ENCODE data around the gene MICAL3. TPM values are rescaled to one million over a fixed set of nuclear protein-coding genes. Genes with fewer than 3 reads are reported as not detected.

MICAL3 gene
- polyA plus RNA-seq, 1 of the 3 experiments (the other 2 are of a cell fraction): 83.1 TPM

DNA sequence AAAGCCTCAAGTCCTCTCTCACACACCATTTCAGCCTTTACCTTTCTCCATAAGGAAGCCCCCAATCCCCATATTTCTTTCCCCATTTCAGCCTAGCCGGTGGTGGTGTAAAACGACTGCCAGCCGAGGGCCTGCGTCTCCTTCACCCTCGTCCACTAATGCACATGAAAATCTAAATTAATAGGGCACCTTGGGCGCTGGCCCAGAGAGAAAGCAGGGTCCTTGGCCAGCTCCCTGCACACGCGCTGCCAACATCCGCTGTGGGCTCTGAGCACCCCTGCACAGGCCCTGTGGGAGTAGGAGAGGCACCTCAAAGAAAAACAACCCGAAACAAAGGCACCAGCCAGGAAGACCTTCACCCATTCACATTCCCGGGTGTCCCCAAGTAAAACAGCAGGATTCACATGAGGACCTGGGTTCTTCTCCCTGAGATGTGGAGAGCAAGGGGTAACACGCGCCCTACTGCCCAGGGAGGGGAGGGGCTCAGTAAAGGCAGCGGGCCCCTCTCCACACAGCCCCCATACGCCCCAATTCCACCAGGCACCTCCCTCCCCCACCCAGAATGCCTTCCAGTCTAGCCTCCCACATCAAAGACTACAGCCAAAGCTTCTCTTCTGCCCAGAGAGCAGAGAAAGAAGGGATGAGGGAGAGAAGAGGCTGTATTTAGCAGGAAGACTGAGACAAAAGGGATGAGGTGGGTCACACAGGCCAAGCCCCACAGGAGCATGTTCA is 79.0 kb downstream of the MICAL3 start:
- H3K9me3 ChIP-seq: no peaks in the 10 kb centered on the region
- no peaks in the 10 kb centered on the region for H3F3A ChIP-seq (replicated peaks; ENCODE audit: insufficient read depth)
- no peak overlapping the region for H3K9ac ChIP-seq
- H3K9me2 ChIP-seq: no peaks in the 10 kb centered on the region
- peaks cover 95% of the 10 kb centered on the region for H4K20me1 ChIP-seq (ENCODE audit: insufficient read depth)
- H3K27me3 ChIP-seq (ENCODE audit: insufficient read depth): no peaks in the 10 kb centered on the region
- CTCF ChIA-PET: interaction anchor here (1.1 kb wide), 2 partner anchors 35 to 131 kb away, joined by 4 read pairs; no protein-coding TSS in a partner anchor
- no peak overlapping the region for H3K4me2 ChIP-seq
- 82% methylated on average over 10 of the region's 15 CpGs for WGBS (ENCODE audit: low lambda C conversion rate)
- H3K79me2 ChIP-seq (ENCODE audit: insufficient read depth): peaks cover 94% of the 10 kb centered on the region
- peak; percentile 53 for DNase-seq
- POLR2A ChIA-PET: no interaction called here
- peaks cover 9 to 73% of the 10 kb centered on the region in 2 experiments; a peak in 3 of 4 replicates for H3K4me1 ChIP-seq (ENCODE audit: control insufficient read depth in 1 of 2, insufficient read depth in 2 of 2, low read depth in 1 of 2, low read length in 1 of 2)
- H3K36me3 ChIP-seq (replicated peaks in 1 of 2; ENCODE audit: control insufficient read depth in 1 of 2, insufficient read depth in 2 of 2, low read length in 1 of 2): no peaks in the 10 kb centered on the region
- no peak overlapping the region for H3K4me3 ChIP-seq (ENCODE audit: low read depth in 2 of 2, low read length in 1 of 2)
- peak overlapping the region in 1 of 2 experiments; percentile 78; a peak in 2 of 4 replicates for H3K27ac ChIP-seq (ENCODE audit: low read depth in 2 of 2, low read length in 1 of 2)
- H2AFZ ChIP-seq (ENCODE audit: low read depth): no peak overlapping the region
- TF ChIP-seq, protein P1, sequence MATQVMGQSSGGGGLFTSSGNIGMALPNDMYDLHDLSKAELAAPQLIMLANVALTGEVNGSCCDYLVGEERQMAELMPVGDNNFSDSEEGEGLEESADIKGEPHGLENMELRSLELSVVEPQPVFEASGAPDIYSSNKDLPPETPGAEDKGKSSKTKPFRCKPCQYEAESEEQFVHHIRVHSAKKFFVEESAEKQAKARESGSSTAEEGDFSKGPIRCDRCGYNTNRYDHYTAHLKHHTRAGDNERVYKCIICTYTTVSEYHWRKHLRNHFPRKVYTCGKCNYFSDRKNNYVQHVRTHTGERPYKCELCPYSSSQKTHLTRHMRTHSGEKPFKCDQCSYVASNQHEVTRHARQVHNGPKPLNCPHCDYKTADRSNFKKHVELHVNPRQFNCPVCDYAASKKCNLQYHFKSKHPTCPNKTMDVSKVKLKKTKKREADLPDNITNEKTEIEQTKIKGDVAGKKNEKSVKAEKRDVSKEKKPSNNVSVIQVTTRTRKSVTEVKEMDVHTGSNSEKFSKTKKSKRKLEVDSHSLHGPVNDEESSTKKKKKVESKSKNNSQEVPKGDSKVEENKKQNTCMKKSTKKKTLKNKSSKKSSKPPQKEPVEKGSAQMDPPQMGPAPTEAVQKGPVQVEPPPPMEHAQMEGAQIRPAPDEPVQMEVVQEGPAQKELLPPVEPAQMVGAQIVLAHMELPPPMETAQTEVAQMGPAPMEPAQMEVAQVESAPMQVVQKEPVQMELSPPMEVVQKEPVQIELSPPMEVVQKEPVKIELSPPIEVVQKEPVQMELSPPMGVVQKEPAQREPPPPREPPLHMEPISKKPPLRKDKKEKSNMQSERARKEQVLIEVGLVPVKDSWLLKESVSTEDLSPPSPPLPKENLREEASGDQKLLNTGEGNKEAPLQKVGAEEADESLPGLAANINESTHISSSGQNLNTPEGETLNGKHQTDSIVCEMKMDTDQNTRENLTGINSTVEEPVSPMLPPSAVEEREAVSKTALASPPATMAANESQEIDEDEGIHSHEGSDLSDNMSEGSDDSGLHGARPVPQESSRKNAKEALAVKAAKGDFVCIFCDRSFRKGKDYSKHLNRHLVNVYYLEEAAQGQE (IDR thresholded peaks at IDR 0.05; ENCODE audit: low read depth, low read length): no peak
- TF ChIP-seq FOSL2 (IDR thresholded peaks at IDR 0.05; ENCODE audit: borderline replicate concordance, low read depth) (no peak), TEAD4 (IDR thresholded peaks at IDR 0.05; ENCODE audit: borderline replicate concordance, insufficient read depth) (no peak)
- TF ChIP-seq, protein P2, sequence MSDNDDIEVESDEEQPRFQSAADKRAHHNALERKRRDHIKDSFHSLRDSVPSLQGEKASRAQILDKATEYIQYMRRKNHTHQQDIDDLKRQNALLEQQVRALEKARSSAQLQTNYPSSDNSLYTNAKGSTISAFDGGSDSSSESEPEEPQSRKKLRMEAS (IDR thresholded peaks at IDR 0.05; ENCODE audit: low read depth): no peak

DNA sequence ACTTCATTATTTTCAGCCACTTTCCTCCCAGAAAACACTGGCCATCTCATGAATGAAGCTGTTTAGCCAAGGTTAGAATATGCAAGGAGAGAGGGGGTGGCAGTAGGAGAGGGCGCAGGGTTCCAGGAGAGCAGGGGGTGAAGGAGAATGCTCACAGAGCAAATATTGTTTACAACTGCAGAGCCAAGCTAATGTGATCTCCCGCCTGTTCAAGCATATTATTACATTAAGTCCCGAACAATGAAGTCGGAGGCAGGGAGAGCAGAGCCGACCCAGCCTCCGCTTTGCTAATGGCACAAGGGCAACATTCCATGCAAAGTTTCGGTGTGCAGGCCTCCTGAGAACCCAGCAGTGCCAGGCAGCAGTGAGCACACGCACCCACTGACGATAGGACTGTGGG is 80.1 kb downstream of the MICAL3 start:
- H3K36me3 ChIP-seq (replicated peaks in 1 of 2; ENCODE audit: control insufficient read depth in 1 of 2, insufficient read depth in 2 of 2, low read length in 1 of 2): no peaks in the 10 kb centered on the region
- WGBS (ENCODE audit: low lambda C conversion rate): 63% methylated on average over 3 of the region's 9 CpGs
- ChIA-PET CTCF (interaction anchor here (0.7 to 2.8 kb wide), 4 partner anchors 11 to 132 kb away, joined by 4 to 11 read pairs (median 6); no protein-coding TSS in a partner anchor), POLR2A (interaction anchor here (1.3 kb wide), 1 partner anchor 57 kb away, joined by 3 read pairs; no protein-coding TSS in a partner anchor)
- H2AFZ ChIP-seq (ENCODE audit: low read depth): no peak overlapping the region
- peaks cover 95% of the 10 kb centered on the region for H4K20me1 ChIP-seq (ENCODE audit: insufficient read depth)
- no peaks in the 10 kb centered on the region for H3K9me3 ChIP-seq
- H3F3A ChIP-seq (replicated peaks; ENCODE audit: insufficient read depth): no peaks in the 10 kb centered on the region
- H3K79me2 ChIP-seq (ENCODE audit: insufficient read depth): peaks cover 96% of the 10 kb centered on the region
- peaks cover 1 to 79% of the 10 kb centered on the region in 2 experiments; a peak in 2 of 4 replicates for H3K4me1 ChIP-seq (ENCODE audit: control insufficient read depth in 1 of 2, insufficient read depth in 2 of 2, low read depth in 1 of 2, low read length in 1 of 2)
- no peaks in the 10 kb centered on the region for H3K9me2 ChIP-seq
- peak overlapping the region in 1 of 2 experiments; percentile 78; a peak in 2 of 4 replicates for H3K27ac ChIP-seq (ENCODE audit: low read depth in 2 of 2, low read length in 1 of 2)
- H3K4me3 ChIP-seq (ENCODE audit: low read depth in 2 of 2, low read length in 1 of 2): no peak overlapping the region
- DNase-seq: peak; percentile 55
- H3K9ac ChIP-seq: no peak overlapping the region
- no peak overlapping the region for H3K4me2 ChIP-seq
- H3K27me3 ChIP-seq (ENCODE audit: insufficient read depth): no peaks in the 10 kb centered on the region
- TF ChIP-seq RCOR1 (IDR thresholded peaks at IDR 0.05; ENCODE audit: low read length): 0 out of 2 replicates have a peak, but pooled peaks have one; percentile 11
- TF ChIP-seq, protein P3, sequence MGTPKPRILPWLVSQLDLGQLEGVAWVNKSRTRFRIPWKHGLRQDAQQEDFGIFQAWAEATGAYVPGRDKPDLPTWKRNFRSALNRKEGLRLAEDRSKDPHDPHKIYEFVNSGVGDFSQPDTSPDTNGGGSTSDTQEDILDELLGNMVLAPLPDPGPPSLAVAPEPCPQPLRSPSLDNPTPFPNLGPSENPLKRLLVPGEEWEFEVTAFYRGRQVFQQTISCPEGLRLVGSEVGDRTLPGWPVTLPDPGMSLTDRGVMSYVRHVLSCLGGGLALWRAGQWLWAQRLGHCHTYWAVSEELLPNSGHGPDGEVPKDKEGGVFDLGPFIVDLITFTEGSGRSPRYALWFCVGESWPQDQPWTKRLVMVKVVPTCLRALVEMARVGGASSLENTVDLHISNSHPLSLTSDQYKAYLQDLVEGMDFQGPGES (IDR thresholded peaks at IDR 0.05; ENCODE audit: low read depth, low read length): no peak
- TF ChIP-seq, protein P4, sequence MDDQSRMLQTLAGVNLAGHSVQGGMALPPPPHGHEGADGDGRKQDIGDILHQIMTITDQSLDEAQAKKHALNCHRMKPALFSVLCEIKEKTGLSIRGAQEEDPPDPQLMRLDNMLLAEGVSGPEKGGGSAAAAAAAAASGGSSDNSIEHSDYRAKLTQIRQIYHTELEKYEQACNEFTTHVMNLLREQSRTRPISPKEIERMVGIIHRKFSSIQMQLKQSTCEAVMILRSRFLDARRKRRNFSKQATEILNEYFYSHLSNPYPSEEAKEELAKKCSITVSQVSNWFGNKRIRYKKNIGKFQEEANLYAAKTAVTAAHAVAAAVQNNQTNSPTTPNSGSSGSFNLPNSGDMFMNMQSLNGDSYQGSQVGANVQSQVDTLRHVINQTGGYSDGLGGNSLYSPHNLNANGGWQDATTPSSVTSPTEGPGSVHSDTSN (IDR thresholded peaks at IDR 0.05): no peak
- no peak for TF ChIP-seq FOXM1 (IDR thresholded peaks at IDR 0.05; ENCODE audit: low read depth)
- no peak for TF ChIP-seq YY1 (IDR thresholded peaks at IDR 0.05; ENCODE audit: low read depth)
- no peak for TF ChIP-seq MEF2A (IDR thresholded peaks at IDR 0.05; ENCODE audit: borderline replicate concordance, low read depth)
- TF ChIP-seq SMC3 (IDR thresholded peaks at IDR 0.05; ENCODE audit: low read depth, low read length): no peak
- TF ChIP-seq, protein P5, sequence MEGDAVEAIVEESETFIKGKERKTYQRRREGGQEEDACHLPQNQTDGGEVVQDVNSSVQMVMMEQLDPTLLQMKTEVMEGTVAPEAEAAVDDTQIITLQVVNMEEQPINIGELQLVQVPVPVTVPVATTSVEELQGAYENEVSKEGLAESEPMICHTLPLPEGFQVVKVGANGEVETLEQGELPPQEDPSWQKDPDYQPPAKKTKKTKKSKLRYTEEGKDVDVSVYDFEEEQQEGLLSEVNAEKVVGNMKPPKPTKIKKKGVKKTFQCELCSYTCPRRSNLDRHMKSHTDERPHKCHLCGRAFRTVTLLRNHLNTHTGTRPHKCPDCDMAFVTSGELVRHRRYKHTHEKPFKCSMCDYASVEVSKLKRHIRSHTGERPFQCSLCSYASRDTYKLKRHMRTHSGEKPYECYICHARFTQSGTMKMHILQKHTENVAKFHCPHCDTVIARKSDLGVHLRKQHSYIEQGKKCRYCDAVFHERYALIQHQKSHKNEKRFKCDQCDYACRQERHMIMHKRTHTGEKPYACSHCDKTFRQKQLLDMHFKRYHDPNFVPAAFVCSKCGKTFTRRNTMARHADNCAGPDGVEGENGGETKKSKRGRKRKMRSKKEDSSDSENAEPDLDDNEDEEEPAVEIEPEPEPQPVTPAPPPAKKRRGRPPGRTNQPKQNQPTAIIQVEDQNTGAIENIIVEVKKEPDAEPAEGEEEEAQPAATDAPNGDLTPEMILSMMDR (IDR thresholded peaks at IDR 0.05): no peak
- TF ChIP-seq, protein P1 (IDR thresholded peaks at IDR 0.05; ENCODE audit: low read depth, low read length): no peak
- TF ChIP-seq RFX5 (IDR thresholded peaks at IDR 0.05; ENCODE audit: low read length): no peak
